Lower leg skin (tissue), 4 donors: ENCODE data around the gene CFAP52. TPM values are rescaled to one million over a fixed set of nuclear protein-coding genes. Genes with fewer than 3 reads are reported as not detected.

ENCODE experiments used
- DNase-seq, 2 donors: peaks; one replicate each; pipeline ENCODE4 v3.0.0-alpha.2; 2019; ENCODE audit warnings: low spot score in 2 of 2
- H3K4me3 ChIP-seq: fragments of 200-600 bp; sonication (generic); 2 replicates; pipeline ENCODE4 v1.5.1; 2017; ENCODE audit warnings: mild to moderate bottlenecking, low read depth; ENCODE audit not compliant: poor library complexity, severe bottlenecking
- CTCF ChIP-seq, 3 donors: fragments of 450-650 bp; IDR thresholded peaks; one replicate each; pipeline ENCODE4 v1.5.1; 2016; ENCODE audit warnings: antibody characterized with exemption in 3 of 3, mild to moderate bottlenecking in 3 of 3, moderate library complexity in 2 of 3
- POLR2A ChIP-seq, 2 donors: fragments of 450-650 bp; IDR thresholded peaks; one replicate each; pipeline ENCODE4 v1.6.1; 2016 to 2017; ENCODE audit warnings: antibody characterized with exemption in 2 of 2, mild to moderate bottlenecking in 1 of 2, moderate library complexity in 1 of 2
- WGBS, 2 donors: methylation state at CpG; one replicate each; pipeline ENCODE4 v1.1.5; 2018; 5-methylcytosine and 5-hydroxymethylcytosine counted together
- intact Hi-C: fragments of 100-400 bp; cut with DNase I; formaldehyde crosslinking; loops from one replicate; pipeline ENCODE4 v1.15.0; 2023; ENCODE audit warnings: low total_unique reads
- total RNA-seq, 4 donors: library from RNA; depleted of rRNA; stranded (reverse); fragments of >200 nt; gene quantifications; one replicate each; pipeline ENCODE4 v1.1.0, GENCODE V29; 2016

The CFAP52 gene
- total RNA-seq, 4 donors from 2014 or later: 0.29 TPM; not detected in 3

- no peak overlapping the region for H3K4me3 ChIP-seq
- WGBS, 2 donors: 87 to 88% methylated on average over 4 of the region's 4 CpGs
- intact Hi-C loops: no loop called here
- no peak for DNase-seq
- no peak for TF ChIP-seq POLR2A (IDR thresholded peaks at IDR 0.05)
- TF ChIP-seq CTCF (IDR thresholded peaks at IDR 0.05): no peak
Observed at GRCh38 chr17:9676820-9677310, 100.4 kb downstream of the CFAP52 start.

DNA sequence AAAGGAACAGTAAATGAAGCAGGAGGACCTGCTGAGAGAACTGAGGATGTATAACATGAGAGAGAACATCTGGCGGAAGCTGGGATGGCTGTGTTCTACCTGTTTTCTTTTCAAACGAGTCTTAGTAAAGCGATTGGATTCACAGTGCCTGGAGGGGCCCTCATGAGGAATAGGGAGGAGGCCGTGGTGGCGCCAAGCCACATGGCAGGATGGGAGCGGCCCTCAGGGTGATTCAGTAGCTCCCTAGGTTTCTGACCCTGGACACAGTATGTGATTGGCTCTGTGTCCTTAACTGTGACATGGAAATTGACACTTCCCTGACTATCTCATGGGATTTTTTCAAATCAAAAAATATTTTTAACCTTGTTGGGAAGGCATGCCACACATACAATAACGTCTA lies 101.0 kb downstream of the CFAP52 start:
- intact Hi-C loops: no loop called here
- no peak for TF ChIP-seq CTCF (IDR thresholded peaks at IDR 0.05)
- no peak for DNase-seq
- H3K4me3 ChIP-seq: no peak overlapping the region
- WGBS, 2 donors: 56 to 62% methylated on average over 7 of the region's 7 CpGs

DNA sequence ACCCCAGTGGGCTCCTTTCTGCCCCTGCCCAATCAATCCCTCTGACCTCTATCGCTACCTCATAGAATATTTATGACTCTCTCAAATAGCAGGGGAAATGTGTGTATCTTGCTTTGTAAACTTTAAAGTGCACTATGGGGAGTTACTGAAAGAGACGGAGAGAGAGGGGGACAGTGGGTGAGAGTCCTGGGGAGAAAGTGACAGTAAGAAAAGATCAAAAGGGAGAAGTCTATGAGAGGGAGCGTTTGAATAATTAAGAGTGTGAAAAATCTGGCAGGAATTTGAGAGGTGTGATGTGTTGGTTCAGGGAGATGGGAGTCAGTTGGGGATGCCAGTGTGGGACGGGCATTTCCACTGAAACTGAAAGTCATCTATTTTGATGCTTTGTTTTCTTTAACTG lies 101.5 kb downstream of the CFAP52 start:
- no peak for DNase-seq
- no peak overlapping the region for H3K4me3 ChIP-seq
- intact Hi-C loops: no loop called here
- WGBS, 2 donors: 76 to 80% methylated on average over 4 of the region's 4 CpGs
- no peak for TF ChIP-seq CTCF (IDR thresholded peaks at IDR 0.05)
- no peak for TF ChIP-seq POLR2A (IDR thresholded peaks at IDR 0.05)

DNA sequence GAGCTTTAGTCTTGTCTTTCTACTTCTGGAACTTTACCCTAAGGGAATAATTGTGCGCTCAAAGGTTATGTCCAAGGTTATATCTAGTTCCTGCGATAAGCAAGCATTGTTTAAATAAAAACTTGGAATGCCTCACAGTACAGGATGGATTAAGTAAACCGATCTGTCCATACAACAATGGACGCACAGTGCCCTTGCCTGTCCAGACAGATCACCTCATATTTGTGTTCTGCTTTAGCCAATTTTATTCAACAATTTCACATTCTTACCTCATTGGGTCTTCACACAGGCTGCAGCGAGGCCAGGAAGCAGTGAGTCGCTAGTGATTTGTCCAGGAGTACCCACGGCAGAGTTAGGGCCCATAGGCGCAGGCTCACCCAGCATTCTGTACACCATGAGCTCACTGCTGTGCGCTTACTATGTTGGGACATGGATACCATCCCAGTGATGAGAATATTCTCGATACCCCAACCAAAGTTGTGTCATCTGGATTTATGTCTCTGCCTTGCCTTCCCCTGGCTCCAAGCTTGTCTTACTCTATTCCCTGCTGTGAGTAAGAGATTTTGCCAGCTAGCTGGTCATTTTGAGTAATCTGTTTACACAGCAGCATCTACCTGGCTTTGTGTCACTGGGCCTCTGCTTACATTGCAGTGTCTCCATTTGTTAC lies 108.6 kb downstream of the CFAP52 start:
- DNase-seq: no peak
- H3K4me3 ChIP-seq: no peak overlapping the region
- WGBS, 2 donors: 87 to 89% methylated on average over 10 of the region's 10 CpGs

More for the DNA sequence above, 108.6 kb downstream of the CFAP52 start:
- TF ChIP-seq POLR2A (IDR thresholded peaks at IDR 0.05): no peak
- no peak for TF ChIP-seq CTCF (IDR thresholded peaks at IDR 0.05)
- intact Hi-C loops: no loop called here

Other genes starting within 250 kb of the CFAP52 start
- gene STX8, start 822 bp upstream of the CFAP52 start, total RNA-seq: 10 to 100 TPM; 32.1 to 56.4 (median 45.1) TPM
- 1 to 10 TPM; 4.4 to 6.5 (median 4.4) TPM for gene USP43, start 68.9 kb downstream of the CFAP52 start, total RNA-seq
- gene DHRS7C, start 214.9 kb downstream of the CFAP52 start, total RNA-seq: not detected
- gene GSG1L2, start 245.4 kb downstream of the CFAP52 start, total RNA-seq: not detected
- 1 to 10 TPM in 1 of 4 donors, not detected in 3; 1.9 TPM for gene GLP2R, start 249.3 kb downstream of the CFAP52 start, total RNA-seq